Left hindlimb (tissue), 1 donor: ENCODE results near the gene FHIT.

Experiments
- DNase-seq: peaks from one replicate; pipeline ENCODE4 v3.0.0-alpha.2; 2018

Gene FHIT

DNA sequence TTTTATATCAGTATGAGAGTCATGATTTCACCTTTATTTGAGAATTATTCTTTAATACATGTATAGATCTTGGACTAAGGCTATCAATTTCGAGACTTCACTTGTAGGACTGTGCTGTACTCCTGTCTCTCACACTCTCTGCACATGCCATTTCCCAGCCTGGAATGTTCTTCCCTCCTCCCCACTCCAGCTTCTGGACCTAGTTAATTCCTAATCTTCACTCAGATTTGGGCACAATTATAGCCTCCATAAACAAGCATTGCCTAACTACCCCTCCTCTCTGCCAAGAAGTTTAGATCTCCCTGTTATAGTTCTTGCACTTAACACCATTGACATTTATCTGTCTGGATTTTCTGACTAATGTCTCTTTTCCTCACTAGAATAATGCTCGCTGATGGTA, 88.3 kb downstream of the FHIT start:
- DNase-seq, result no peak

DNA sequence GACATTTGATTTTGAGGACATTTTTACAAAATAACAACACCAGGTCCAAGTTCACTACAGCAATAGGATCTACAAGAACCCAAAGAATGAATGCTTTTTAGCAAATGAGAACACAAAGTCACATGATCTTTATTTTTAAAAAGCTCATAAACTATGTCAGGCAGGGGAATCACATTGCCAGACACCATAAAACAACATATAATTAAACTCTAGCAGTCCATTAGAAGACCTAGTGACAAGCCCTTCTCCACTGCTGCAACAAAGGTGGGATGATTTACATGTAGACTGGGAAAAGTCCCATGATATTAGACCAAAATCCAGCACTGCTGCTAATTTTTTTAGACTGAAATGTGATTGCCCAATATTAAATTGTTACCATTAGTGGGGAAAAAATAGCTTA, 92.6 kb downstream of the FHIT start:
- no peak for DNase-seq

- DNase-seq, result no peak
These were observed 93.0 kb downstream of the FHIT start for GRCh38 chr3:61158216-61158615.

DNA sequence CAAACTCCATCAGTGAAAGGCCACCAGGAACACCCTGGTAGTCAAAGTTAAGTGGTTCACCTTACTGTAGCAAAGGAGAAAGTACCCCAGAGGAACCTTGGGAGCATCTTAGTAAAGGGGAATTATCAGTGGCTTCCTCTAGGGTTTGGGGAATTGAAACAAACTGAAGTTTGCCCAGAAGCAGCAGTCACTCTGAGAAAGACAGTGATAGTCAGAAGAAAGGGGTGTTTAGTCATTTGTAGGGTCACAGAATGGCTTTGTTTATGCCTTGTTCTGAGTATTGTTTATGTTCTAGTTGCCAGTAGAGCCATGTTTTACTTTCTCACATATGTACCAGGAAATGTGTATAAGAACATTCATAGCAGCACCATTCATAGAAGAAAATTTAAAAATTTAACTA, 93.8 kb downstream of the FHIT start:
- no peak for DNase-seq

DNA sequence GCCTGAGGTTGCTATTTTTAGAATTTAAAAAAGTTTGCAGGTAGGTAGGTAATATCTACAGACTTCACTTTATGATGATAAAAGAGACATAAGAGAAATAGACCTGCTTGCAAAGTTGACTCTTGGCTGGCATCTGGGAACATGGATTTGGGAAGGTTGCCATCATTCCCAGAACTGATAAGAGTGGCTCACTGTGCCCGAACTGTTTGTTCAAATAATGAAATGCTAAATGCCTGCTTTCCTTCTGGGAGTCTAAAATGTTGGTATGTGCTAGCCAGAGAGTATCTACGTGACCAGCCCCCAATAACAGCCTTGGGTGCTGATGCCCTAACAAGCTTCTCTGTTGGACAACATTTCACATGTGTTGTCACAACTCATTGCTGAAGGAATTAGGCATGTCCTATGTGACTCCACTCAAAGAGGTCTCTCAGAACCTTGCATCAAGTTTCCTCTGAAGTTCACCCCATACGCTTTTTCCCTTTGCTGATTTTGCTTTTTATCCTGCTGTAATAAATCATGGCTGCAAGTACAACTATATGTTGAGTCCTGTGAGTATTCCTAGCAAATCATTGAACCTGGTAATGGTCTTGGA, 95.5 kb downstream of the FHIT start:
- no peak for DNase-seq

GRCh38 chr3:61154457-61155198, 96.6 kb downstream of the FHIT start:
- DNase-seq, result no peak

GRCh38 chr3:61152071-61152470, 99.2 kb downstream of the FHIT start:
- DNase-seq, result no peak

GRCh38 chr3:61149236-61149635, 102.0 kb downstream of the FHIT start:
- no peak for DNase-seq

DNA sequence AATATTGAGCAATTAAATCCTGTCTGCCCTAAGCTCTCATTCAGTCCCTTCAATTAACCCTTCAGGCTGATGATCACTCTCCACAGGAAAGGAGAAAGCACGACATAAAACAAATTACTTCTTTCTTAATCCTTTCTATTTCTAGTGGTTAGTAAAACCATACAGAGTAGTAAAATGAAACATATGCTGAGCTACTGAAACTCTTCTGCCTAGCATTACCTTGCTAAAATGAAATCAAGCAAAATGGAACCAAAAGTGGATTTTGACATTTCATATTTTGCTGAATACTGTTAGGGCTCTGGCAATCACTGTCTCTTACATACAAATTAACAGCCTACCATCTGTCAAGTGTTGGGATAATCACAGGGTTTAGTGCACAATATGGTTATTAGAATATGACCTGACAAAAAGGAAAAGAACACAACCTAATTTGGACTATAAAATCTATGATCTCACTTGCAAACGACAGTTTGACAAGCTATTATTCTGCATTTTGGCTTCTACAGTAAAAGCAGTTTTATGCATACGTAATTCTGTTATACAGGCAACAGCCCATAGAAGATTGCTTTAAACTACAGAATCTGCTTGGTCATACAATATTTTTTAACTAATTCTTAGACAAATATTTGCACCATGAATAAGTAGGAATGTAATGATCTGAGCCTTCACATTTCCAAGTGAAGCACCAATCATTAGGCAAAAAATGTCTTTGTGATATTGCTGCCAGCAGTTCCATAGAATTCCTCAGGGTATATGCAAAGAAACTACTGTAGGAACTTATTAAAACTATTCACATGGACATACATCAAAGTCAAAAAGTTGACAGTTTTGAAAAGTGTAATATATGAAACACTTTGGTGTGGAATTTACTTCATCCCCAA, 105.0 kb downstream of the FHIT start:
- no peak for DNase-seq

DNA sequence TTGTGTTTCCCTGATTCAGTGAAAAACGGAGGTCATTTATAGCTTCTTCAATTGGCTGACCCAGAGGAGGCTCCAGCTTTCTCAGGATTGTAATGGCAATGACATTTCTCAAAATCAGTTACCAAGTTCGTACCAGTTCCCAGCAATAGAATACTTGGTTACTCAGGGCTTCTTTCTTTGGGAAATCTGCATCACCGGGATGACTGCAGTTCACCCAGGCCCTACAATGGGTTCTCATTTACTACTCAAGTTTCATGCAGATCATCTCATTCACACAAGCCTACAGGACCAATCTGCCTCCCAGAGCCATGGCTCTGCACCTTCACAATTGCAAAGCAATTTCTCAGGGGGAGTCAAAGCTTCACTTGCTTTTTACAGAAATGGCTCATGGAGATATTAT, 109.6 kb downstream of the FHIT start:
- no peak for DNase-seq

DNA sequence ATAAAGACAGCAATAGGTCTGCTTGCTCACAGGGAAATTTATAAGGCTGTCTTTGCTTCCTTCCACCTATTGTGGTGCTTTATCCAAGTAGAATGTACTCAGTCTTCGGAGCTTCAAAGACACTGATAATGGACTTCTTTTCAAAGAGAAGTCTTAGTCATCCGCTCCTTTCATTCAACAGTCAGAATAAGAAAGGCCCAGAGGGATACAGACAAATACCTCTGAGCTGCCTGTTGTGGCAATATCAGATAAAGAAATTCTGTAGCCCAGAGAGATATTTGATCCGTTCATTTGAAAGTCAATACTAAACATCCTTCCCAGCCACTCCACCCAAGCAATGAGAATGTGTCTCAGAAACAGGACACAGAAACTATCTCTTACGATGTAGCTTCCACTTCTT, 110.0 kb downstream of the FHIT start:
- DNase-seq, result no peak

GRCh38 chr3:61139686-61140085, 111.6 kb downstream of the FHIT start:
- DNase-seq, result no peak

- DNase-seq, result no peak
These were observed 112.9 kb downstream of the FHIT start for GRCh38 chr3:61138401-61138800.

- no peak for DNase-seq
These were observed 115.1 kb downstream of the FHIT start for GRCh38 chr3:61136191-61136590.

DNA sequence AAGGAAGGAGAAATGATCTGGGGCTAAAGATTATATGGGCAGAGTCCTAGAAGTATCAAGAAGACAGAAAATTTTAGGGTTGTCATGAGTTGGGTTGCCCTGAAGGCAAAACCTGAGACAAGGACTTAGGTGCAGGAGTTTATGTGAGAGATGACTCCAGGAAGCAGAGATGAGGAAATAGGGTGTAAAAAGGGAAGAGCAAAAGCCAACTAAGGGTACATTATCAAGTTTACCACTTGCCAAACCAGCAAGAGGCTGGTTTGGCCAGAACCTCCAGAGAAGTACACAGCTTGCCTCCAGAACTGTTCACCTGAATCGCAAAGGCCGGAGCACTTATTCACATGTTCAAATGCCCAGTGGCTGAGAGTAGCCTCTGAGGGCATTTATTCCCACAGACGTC, 116.7 kb downstream of the FHIT start:
- DNase-seq, result no peak

GRCh38 chr3:61132062-61132461, 119.2 kb downstream of the FHIT start:
- DNase-seq, result no peak

DNA sequence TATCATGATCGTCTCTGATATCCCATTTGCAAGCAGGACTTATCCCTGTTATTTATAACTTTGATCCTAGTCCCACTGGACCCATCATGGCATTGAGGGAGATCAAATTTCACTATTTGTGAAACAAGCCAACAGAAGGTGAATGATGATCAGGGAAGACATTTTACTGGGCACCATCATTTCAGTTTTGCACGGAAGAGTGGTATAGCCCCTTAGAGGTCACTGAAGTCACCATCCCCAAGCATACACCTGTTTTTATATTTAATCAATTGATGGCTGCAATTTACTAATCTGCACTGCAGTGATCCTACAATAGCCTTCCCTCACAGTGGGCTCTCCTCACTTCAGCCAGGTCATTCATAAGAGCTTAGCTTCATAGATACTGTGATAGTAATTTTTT, 132.4 kb downstream of the FHIT start:
- DNase-seq, result no peak

DNA sequence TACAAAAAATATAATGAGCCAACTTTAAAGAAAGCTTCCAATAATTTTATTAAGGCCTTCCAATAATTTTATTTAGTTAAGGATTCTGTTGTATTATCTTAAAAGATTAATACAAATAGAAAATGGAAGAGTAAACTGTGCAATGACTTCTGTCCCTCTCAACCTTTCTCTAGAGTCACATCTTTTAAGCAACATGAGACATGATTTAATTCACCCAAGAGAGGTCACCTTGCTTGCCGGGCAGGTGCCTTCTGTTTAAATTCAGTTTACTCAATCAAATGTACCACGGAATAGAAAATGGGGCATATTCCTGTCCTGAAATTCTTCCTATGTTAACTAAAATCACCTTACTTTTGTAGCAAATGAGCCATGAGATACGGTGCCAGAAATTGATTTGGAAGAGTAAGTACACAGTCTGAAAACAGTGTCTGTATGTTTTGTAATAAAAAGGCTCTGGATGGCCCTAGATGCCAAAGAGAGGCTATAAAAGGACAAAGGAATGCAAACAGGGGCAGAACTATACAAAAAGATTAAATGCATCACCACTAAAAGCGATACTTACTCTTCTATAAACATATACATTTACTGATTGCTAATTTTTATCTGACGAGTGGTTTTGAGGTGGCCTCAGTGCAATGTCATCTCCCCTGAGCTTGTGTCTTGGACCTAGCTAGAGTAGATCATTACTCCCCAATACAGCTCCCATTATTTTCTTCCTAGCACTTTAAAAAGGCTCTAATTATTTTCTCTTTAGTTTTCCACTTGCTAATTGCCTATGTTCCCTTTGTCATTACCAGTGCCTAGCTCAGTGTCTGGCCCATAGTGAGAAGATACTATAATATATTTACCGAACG, 134.0 kb downstream of the FHIT start:
- DNase-seq, result no peak

GRCh38 chr3:61114316-61114953, 136.8 kb downstream of the FHIT start:
- no peak for DNase-seq

GRCh38 chr3:61111825-61112224, 139.4 kb downstream of the FHIT start:
- DNase-seq, result no peak

GRCh38 chr3:61110576-61110975, 140.7 kb downstream of the FHIT start:
- DNase-seq, result no peak

- DNase-seq, result no peak
These were observed 142.8 kb downstream of the FHIT start for GRCh38 chr3:61108247-61109019.
